IMR-90 (cell line): ENCODE measurements around the gene ALCAM. TPM values are rescaled to one million over a fixed set of nuclear protein-coding genes. Genes with fewer than 3 reads are reported as not detected.

ENCODE experiments used
- ATAC-seq: fragments of 200-7000 bp; cut with Tn5 transposase; 2 replicates; pipeline ENCODE4 v1.9.1; 2020; ENCODE audit warnings: low read depth, mild to moderate bottlenecking, moderate library complexity
- BruUV-seq: library from RNA; stranded (reverse); fragments of 400-500 nt; replicated peaks from 2 replicates; lab custom pipeline; 2021; lab: Mats Ljungman, UMichigan
- CTCF ChIA-PET: fragments of 300-600 bp; formaldehyde crosslinking; extraction: SDS; loops from one replicate; lab custom pipeline; 2021; ENCODE audit warnings: antibody characterized with exemption; lab: Yijun Ruan, JAX
- POLR2A ChIA-PET: fragments of 300-600 bp; sonication (Branson Sonifier 250); formaldehyde crosslinking; loops from one replicate; lab custom pipeline; 2022; ENCODE audit warnings: antibody characterized with exemption; ENCODE audit not compliant: unreplicated experiment; lab: Charles Lee
- DNase-seq: peaks from one replicate; pipeline ENCODE4 v3.0.0; 2013
- H2AFZ ChIP-seq: replicated peaks from 2 replicates; pipeline ENCODE3; 2013; ENCODE audit warnings: low read length, mild to moderate bottlenecking; ENCODE audit not compliant: poor library complexity
- H2AK5ac ChIP-seq: 2 replicates; pipeline ENCODE4 v1.6.1; 2013; ENCODE audit warnings: low read depth, low read length, inconsistent platforms
- H2AK9ac ChIP-seq: replicated peaks from 2 replicates; pipeline ENCODE3; 2013; ENCODE audit warnings: mild to moderate bottlenecking, low read depth, low read length, moderate library complexity; ENCODE audit not compliant: poor library complexity
- H2BK120ac ChIP-seq: 2 replicates; pipeline ENCODE4 v1.6.1; 2013; ENCODE audit warnings: low read depth, low read length, inconsistent platforms
- H2BK15ac ChIP-seq: 3 replicates; pipeline ENCODE4 v1.6.1; 2013; ENCODE audit warnings: low read depth, low read length, inconsistent platforms
- H2BK20ac ChIP-seq: 2 replicates; pipeline ENCODE4 v1.6.1; 2013; ENCODE audit warnings: low read depth, mild to moderate bottlenecking, inconsistent platforms, low read length, moderate library complexity
- H2BK5ac ChIP-seq: 2 replicates; pipeline ENCODE4 v1.6.1; 2013; ENCODE audit warnings: mild to moderate bottlenecking, low read depth, low read length, inconsistent platforms; ENCODE audit not compliant: poor library complexity, severe bottlenecking
- H3K14ac ChIP-seq: replicated peaks from 2 replicates; pipeline ENCODE4 v1.6.1; 2013; ENCODE audit warnings: low read depth, low read length, inconsistent platforms
- H3K18ac ChIP-seq: 2 replicates; pipeline ENCODE4 v1.6.1; 2013; ENCODE audit warnings: low read depth, low read length, control low read depth
- H3K23ac ChIP-seq: 2 replicates; pipeline ENCODE4 v1.6.1; 2013; ENCODE audit warnings: low read depth, low read length, inconsistent platforms
- H3K27ac ChIP-seq: 2 replicates; pipeline ENCODE4 v1.5.1; 2013; ENCODE audit warnings: mild to moderate bottlenecking, control low read depth, low read length; ENCODE audit not compliant: insufficient read depth
- H3K27me3 ChIP-seq: 2 replicates; pipeline ENCODE4 v1.6.1; 2013; ENCODE audit warnings: low read length; ENCODE audit not compliant: control insufficient read depth, insufficient read depth
- H3K36me3 ChIP-seq: 2 replicates; pipeline ENCODE4 v1.6.1; 2013; ENCODE audit warnings: low read length, mixed read lengths; ENCODE audit not compliant: control insufficient read depth, insufficient read depth
- H3K4ac ChIP-seq: 2 replicates; pipeline ENCODE4 v1.6.1; 2013; ENCODE audit warnings: low read depth, low read length, inconsistent platforms
- H3K4me1 ChIP-seq: 2 replicates; pipeline ENCODE4 v1.6.1; 2013; ENCODE audit warnings: low read length, mixed read lengths; ENCODE audit not compliant: control insufficient read depth, insufficient read depth
- H3K4me2 ChIP-seq: 2 replicates; pipeline ENCODE4 v1.6.1; 2013; ENCODE audit warnings: low read depth, mild to moderate bottlenecking, control low read depth, low read length, moderate library complexity
- H3K4me3 ChIP-seq: 2 replicates; pipeline ENCODE4 v1.5.1; 2013; ENCODE audit warnings: low read depth, mild to moderate bottlenecking, control low read depth, low read length, moderate library complexity; ENCODE audit not compliant: insufficient read depth
- H3K56ac ChIP-seq: 2 replicates; pipeline ENCODE4 v1.6.1; 2013; ENCODE audit warnings: low read length, inconsistent platforms; ENCODE audit not compliant: insufficient read depth; ENCODE audit errors: extremely low read depth
- H3K79me1 ChIP-seq, 2 experiments: 2 replicates each; pipeline ENCODE4 v1.6.1; 2013; ENCODE audit warnings: low read length in 2 of 2, inconsistent platforms in 1 of 2, low read depth in 1 of 2
- H3K9ac ChIP-seq: 2 replicates; pipeline ENCODE4 v1.6.1; 2013; ENCODE audit warnings: low read depth, low read length, control low read depth
- H3K9me1 ChIP-seq: 2 replicates; pipeline ENCODE4 v1.6.1; 2013; ENCODE audit warnings: low read length, inconsistent platforms; ENCODE audit not compliant: insufficient read depth
- H3K9me3 ChIP-seq: 2 replicates; pipeline ENCODE4 v1.6.1; 2013; ENCODE audit warnings: low read length; ENCODE audit not compliant: control insufficient read depth, insufficient read depth
- H4K20me1 ChIP-seq: 2 replicates; pipeline ENCODE4 v1.6.1; 2013; ENCODE audit warnings: low read length, inconsistent platforms; ENCODE audit not compliant: insufficient read depth
- H4K5ac ChIP-seq: 2 replicates; pipeline ENCODE4 v1.6.1; 2013; ENCODE audit warnings: mild to moderate bottlenecking, low read depth, low read length, control low read depth
- H4K8ac ChIP-seq, 2 experiments: 2 replicates each; pipeline ENCODE4 v1.6.1; 2013; ENCODE audit warnings: low read depth in 2 of 2, low read length in 2 of 2, control low read depth in 1 of 2, inconsistent platforms in 1 of 2
- H4K91ac ChIP-seq: 2 replicates; pipeline ENCODE4 v1.6.1; 2013; ENCODE audit warnings: low read depth, low read length, inconsistent platforms; ENCODE audit not compliant: insufficient read depth
- BHLHE40 ChIP-seq: fragments of 150-350 bp; IDR thresholded peaks from 2 replicates; pipeline ENCODE4 v1.6.1; 2016; ENCODE audit warnings: mild to moderate bottlenecking, low read depth, low read length
- MAFK ChIP-seq: IDR thresholded peaks from 2 replicates; pipeline ENCODE4 v1.6.1; 2012; ENCODE audit warnings: low read depth, low read length, improper control_type of control experiment
- RAD21 ChIP-seq: IDR thresholded peaks from 2 replicates; pipeline ENCODE4 v1.6.1; 2012; ENCODE audit warnings: low read length, improper control_type of control experiment
- RCOR1 ChIP-seq: IDR thresholded peaks from 2 replicates; pipeline ENCODE4 v1.6.1; 2012; ENCODE audit warnings: mild to moderate bottlenecking, low read length, improper control_type of control experiment; ENCODE audit not compliant: insufficient replicate concordance
- RFX5 ChIP-seq: IDR thresholded peaks from 2 replicates; pipeline ENCODE4 v1.8.0; 2012; ENCODE audit warnings: low read depth, mild to moderate bottlenecking, low read length, moderate library complexity
- WGBS, 2 experiments: methylation state at CpG; one replicate each; pipeline versions ENCODE4 v1.1.5 to v1.1.7; 2013; ENCODE audit warnings: missing lambda C conversion rate in 2 of 2; ENCODE audit not compliant: insufficient read length in 1 of 2; ENCODE audit errors: extremely low coverage in 2 of 2; 5-methylcytosine and 5-hydroxymethylcytosine counted together
- dilution Hi-C: fragments of 300-500 bp; cut with HindIII; formaldehyde crosslinking; loops from one replicate; pipeline ENCODE4 v1.14.3; 2018; ENCODE audit warnings: low sequenced_read_pairs; ENCODE audit not compliant: unreplicated experiment
- in situ Hi-C: fragments of 300-500 bp; cut with MboI; formaldehyde crosslinking; loops from 3 replicates; pipeline ENCODE4 v1.14.3; 2019; ENCODE audit warnings: low sequenced_read_pairs, inconsistent platforms, mixed read lengths
- intact Hi-C: fragments of 100-400 bp; cut with micrococcal nuclease; formaldehyde crosslinking; loops from 2 replicates; pipeline ENCODE4 v1.10.0; 2022
- polyA plus RNA-seq, 3 experiments: library from polyadenylated mRNA; depleted of rRNA; stranded (reverse); fragments of >200 nt; gene quantifications; 2 replicates each; pipeline ENCODE4 v1.2.3, GENCODE V29; 2012; ENCODE audit warnings: low replicate concordance in 1 of 3
- total RNA-seq: library from RNA; depleted of rRNA; stranded (reverse); fragments of >200 nt; gene quantifications from 2 replicates; pipeline ENCODE4 v1.2.3, GENCODE V29; 2012
- TF ChIP-seq, protein P1 (sequence below): conservative IDR thresholded peaks from 2 replicates; pipeline ENCODE4 v1.5.1; 2012; ENCODE audit warnings: mild to moderate bottlenecking, low read depth, low read length, improper control_type of control experiment

The ALCAM gene
- total and polyA plus RNA-seq, 2 of the 4 experiments (the other 2 are of a cell fraction): 117 to 423 TPM

DNA sequence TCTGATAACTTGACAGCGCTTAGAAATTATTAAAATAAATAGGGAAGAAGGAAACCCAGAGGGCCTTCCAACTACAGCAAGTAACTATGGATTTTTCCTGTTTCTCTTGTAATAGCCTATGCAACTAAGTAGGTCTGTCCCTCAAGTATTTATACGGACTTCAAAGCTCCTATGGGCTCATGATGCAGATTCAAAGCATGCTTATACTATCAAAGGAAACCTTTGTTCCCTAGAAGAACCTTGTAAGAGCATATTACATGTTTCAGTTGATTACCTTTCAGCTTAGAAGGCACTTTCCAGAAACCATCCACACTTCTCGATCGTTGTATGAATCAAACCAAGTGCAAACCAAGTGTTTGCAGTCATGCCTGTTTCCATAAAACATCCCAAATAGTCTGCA lies 158.8 kb downstream of the ALCAM start:
- Histone ChIP-seq H2BK5ac (no peak overlapping the region), H3K27me3 (no peaks in the 10 kb centered on the region), H2BK120ac (no peak overlapping the region), H3K4me3 (no peak overlapping the region), H4K8ac (0 out of 4 replicates have a peak overlapping the region, but pooled peaks of 1 of the 2 experiments have one; percentile 7), H3K36me3 (peaks cover 2% of the 10 kb centered on the region; the same call in 1 of the 2 replicates), H4K91ac (no peak overlapping the region), H3K9me3 (no peaks in the 10 kb centered on the region), H3K9me1 (peaks cover 9% of the 10 kb centered on the region), H3K9ac (no peak overlapping the region), H2AK9ac (no peak overlapping the region), H3K23ac (no peak overlapping the region), H4K5ac (no peak overlapping the region), H3K4ac (no peak overlapping the region), H3K27ac (no peak overlapping the region), H3K14ac (0 out of 2 replicates have a peak overlapping the region, but pooled peaks have one; percentile 8), H2AK5ac (no peak overlapping the region), H2BK20ac (no peak overlapping the region), H2BK15ac (no peak overlapping the region), H3K4me1 (peaks cover 3% of the 10 kb centered on the region; the same call in 1 of the 2 replicates), H3K4me2 (no peak overlapping the region), H2AFZ (no peak overlapping the region), H3K79me1 (peaks cover 21 to 51% of the 10 kb centered on the region in 2 experiments), H4K20me1 (no peaks in the 10 kb centered on the region), H3K56ac (no peak overlapping the region), H3K18ac (0 out of 2 replicates have a peak overlapping the region, but pooled peaks have one; percentile 8)
- dilution Hi-C loops (no loop called here), in situ Hi-C loops (loop anchor here (25.0 kb wide), 1 partner anchor 913 kb away; no protein-coding TSS in a partner anchor), intact Hi-C loops (no loop called here)
- BruUV-seq: no TSS peak
- WGBS, 2 experiments: no CpG with 5 or more reads among the region's 4 CpGs
- TF ChIP-seq RCOR1 (no peak), MAFK (no peak), RFX5 (no peak), RAD21 (no peak), BHLHE40 (no peak)
- TF ChIP-seq, protein P1, sequence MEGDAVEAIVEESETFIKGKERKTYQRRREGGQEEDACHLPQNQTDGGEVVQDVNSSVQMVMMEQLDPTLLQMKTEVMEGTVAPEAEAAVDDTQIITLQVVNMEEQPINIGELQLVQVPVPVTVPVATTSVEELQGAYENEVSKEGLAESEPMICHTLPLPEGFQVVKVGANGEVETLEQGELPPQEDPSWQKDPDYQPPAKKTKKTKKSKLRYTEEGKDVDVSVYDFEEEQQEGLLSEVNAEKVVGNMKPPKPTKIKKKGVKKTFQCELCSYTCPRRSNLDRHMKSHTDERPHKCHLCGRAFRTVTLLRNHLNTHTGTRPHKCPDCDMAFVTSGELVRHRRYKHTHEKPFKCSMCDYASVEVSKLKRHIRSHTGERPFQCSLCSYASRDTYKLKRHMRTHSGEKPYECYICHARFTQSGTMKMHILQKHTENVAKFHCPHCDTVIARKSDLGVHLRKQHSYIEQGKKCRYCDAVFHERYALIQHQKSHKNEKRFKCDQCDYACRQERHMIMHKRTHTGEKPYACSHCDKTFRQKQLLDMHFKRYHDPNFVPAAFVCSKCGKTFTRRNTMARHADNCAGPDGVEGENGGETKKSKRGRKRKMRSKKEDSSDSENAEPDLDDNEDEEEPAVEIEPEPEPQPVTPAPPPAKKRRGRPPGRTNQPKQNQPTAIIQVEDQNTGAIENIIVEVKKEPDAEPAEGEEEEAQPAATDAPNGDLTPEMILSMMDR: no peak
- POLR2A ChIA-PET: no interaction called here
- CTCF ChIA-PET: interaction anchor here (1.1 kb wide), 1 partner anchor 917 kb away, joined by 3 read pairs; no protein-coding TSS in a partner anchor
- no peak for ATAC-seq
- DNase-seq: no peak
